Skeletal muscle tissue (tissue), 4 donors: Measurements from ENCODE around the gene LNX2. TPM values are rescaled to one million over a fixed set of nuclear protein-coding genes. Genes with fewer than 3 reads are reported as not detected.

Source experiments
- H3K27ac ChIP-seq: one replicate; pipeline ENCODE4 v1.7.0; 2013; ENCODE audit warnings: mild to moderate bottlenecking, low read depth, low read length, inconsistent platforms
- H3K27me3 ChIP-seq, 3 donors: one replicate each; pipeline ENCODE4 v1.7.0; 2013; ENCODE audit warnings: low read length in 3 of 3; ENCODE audit not compliant: control insufficient read depth in 3 of 3, insufficient read depth in 3 of 3
- H3K36me3 ChIP-seq, 3 donors: one replicate each; pipeline ENCODE4 v1.7.0; 2013; ENCODE audit warnings: low read length in 3 of 3; ENCODE audit not compliant: control insufficient read depth in 3 of 3, insufficient read depth in 3 of 3
- H3K4me1 ChIP-seq, 3 donors: one replicate each; pipeline ENCODE4 v1.7.0; 2013; ENCODE audit warnings: low read length in 3 of 3, mild to moderate bottlenecking in 3 of 3; ENCODE audit not compliant: control insufficient read depth in 3 of 3, insufficient read depth in 3 of 3
- H3K4me3 ChIP-seq, 3 donors: one replicate each; pipeline ENCODE4 v1.7.0; 2013; ENCODE audit warnings: low read length in 3 of 3
- H3K9ac ChIP-seq, 3 donors: one replicate each; pipeline ENCODE4 v1.7.0; 2013; ENCODE audit warnings: low read length in 3 of 3, mild to moderate bottlenecking in 3 of 3, moderate library complexity in 2 of 3, low read depth in 1 of 3
- H3K9me3 ChIP-seq, 3 donors: one replicate each; pipeline ENCODE4 v1.7.0; 2013; ENCODE audit warnings: low read length in 3 of 3; ENCODE audit not compliant: control insufficient read depth in 3 of 3
- total RNA-seq: library from RNA; depleted of rRNA; stranded (reverse); fragments of >200 nt; gene quantifications from one replicate; pipeline ENCODE4 v1.2.3, GENCODE V29; 2014
- donor health status: Osteomylitis.

The LNX2 gene
- total RNA-seq, 1 donor from 2014 or later, result 4.2 TPM

DNA sequence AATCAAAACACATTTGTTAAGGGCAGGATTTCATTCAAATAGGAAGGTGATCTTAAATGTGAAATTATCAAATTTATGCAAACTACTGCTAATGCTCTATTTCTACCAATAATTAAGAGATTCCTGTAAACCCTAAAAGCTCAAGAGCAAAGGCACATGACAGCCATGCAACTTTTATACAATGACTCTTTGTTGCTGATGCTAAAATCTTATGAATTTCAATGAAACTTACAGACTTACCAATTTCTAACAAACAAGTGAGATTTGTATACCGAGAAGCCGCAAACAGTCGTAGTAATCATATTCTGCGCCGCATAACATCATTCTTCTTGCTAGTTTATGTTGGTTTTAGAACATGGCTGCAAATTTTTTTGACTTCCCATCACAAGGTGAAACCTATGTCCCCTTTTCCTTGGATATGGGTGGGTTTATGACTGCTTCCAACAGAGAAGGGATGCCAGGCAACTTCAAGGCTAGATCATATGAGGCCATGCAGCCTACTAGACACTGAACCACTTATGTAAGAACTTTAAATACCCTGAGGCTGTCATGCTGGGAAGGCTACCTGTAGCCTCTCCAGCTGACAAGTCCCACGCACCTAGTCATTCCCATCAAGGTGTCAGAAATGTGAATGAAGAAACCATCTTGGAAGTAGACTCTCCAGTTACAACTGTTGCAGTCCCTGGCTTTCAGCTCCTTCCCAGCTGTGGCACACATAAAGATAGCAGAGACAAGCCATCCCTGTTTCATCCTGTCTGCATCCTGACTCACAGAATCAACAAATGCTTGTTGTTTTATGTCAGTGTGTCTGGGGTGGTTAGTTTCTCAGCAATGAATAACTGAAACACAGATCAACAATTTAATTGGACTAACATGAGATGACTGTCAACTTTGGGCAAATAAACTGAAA, 42.0 kb downstream of the LNX2 start:
- Histone ChIP-seq H3K4me1 (no peaks in the 10 kb centered on the region), H3K27me3 (no peaks in the 10 kb centered on the region), H3K9ac (no peak overlapping the region), H3K36me3 (peaks cover 0 to 2% (median 0%) of the 10 kb centered on the region in 3 donors), H3K27ac (no peak overlapping the region), H3K4me3 (no peak overlapping the region), H3K9me3 (no peaks in the 10 kb centered on the region)

DNA sequence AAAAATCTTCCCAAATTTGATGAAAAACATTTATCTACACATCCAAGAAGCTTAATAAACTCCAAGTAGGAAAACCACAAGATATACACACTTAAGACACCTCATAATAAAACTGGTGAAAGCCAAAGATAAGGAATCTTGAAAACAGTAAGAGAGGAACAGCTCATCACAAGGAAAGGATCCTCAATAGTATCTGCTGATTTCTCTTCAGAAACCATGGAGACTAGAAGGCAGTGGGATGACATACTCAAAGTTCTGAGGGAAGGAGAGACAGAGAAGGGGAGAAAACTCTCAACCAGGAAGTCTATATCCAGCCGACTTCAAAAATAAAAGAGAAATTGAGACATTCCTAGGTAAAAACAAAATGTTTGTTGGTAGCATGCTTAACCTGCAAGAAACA, 45.7 kb downstream of the LNX2 start:
- Histone ChIP-seq H3K9me3 (no peaks in the 10 kb centered on the region), H3K9ac (no peak overlapping the region), H3K27me3 (no peaks in the 10 kb centered on the region), H3K36me3 (no peaks in the 10 kb centered on the region), H3K4me1 (peaks cover 7 to 10% (median 8%) of the 10 kb centered on the region in 3 donors), H3K27ac (no peak overlapping the region), H3K4me3 (no peak overlapping the region)

DNA sequence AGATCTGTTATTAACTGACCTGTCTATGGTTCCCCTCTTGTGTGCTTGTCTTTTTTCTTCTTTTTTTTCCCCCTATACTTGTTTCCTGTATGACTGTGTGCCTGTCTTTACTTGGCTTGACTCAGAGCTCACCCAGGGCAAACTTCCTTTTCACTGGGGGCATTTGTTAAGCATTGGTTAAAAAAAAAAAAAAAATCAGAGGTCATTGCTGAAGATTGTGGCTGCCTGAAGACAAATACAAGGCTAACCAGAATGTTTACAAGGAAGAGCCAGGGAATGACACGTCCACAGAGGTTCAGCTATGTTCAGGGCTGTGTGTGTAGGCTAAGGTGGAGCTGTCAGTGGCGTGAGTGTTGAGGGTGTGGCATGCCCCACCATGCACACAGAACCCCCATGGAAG, 47.1 kb downstream of the LNX2 start:
- H3K4me3 ChIP-seq, result no peak overlapping the region
- H3K36me3 ChIP-seq, result peaks cover 2 to 8% (median 7%) of the 10 kb centered on the region in 3 donors
- peaks cover 7 to 10% (median 8%) of the 10 kb centered on the region in 3 donors for H3K4me1 ChIP-seq
- no peak overlapping the region for H3K9ac ChIP-seq
- H3K27ac ChIP-seq, result no peak overlapping the region
- no peaks in the 10 kb centered on the region for H3K27me3 ChIP-seq
- H3K9me3 ChIP-seq, result no peaks in the 10 kb centered on the region

DNA sequence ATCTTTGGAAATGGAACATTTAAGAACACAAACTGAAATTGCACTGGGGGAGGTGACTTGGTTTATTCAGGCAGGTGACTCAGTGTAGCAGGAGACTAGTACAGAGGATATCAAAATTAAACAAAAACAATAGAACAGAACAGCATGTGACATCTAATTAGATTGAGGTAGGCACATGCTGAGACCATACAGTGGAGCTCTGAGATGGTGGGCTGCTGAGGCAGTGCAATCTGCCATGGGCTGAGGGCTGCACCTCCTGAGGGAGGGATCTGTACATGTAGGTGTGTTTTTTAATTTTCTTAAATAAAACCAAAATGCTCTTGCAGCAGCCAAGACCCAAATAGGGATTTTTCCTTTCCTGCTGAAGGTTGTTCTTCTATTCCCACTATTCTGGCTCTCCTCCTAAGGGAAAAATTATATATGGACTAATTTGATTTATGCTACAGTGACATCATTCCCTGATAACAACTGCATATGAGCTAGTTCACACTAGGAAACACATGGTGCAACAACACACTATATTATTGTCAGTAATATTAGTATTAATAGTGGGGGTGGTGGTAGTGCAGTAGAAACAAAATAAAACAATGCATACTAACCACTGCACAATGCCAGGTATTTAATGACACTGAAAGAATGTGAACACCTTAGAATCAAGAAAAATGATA, 48.0 kb downstream of the LNX2 start:
- no peaks in the 10 kb centered on the region for H3K27me3 ChIP-seq
- H3K4me3 ChIP-seq, result no peak overlapping the region
- H3K4me1 ChIP-seq, result peaks cover 7 to 10% (median 8%) of the 10 kb centered on the region in 3 donors
- H3K9me3 ChIP-seq, result no peaks in the 10 kb centered on the region
- peaks cover 2 to 15% (median 11%) of the 10 kb centered on the region in 3 donors for H3K36me3 ChIP-seq
- no peak overlapping the region for H3K9ac ChIP-seq
- no peak overlapping the region for H3K27ac ChIP-seq

DNA sequence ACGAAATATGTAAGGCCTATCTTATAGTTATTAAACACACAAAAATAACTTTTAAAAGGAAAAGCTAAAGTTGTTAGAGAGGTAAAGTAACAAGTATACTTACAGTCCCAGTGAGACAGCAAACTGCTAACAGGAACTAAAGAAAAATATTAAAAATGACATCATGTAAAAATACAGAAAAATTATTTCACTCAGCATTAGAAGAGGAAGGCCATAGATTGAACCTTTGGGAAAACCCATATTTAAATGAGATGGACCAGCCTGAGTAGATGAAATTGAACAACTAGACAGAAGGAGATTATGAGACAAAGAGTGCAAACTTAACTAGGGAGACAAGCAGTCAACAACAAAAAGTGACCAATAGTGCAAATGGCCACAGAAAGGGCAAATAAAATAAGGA, 49.4 kb downstream of the LNX2 start:
- Histone ChIP-seq H3K36me3 (peaks cover 11 to 26% (median 25%) of the 10 kb centered on the region in 3 donors), H3K4me1 (peaks cover 7 to 10% (median 8%) of the 10 kb centered on the region in 3 donors), H3K9me3 (no peaks in the 10 kb centered on the region), H3K27me3 (no peaks in the 10 kb centered on the region), H3K9ac (no peak overlapping the region), H3K27ac (no peak overlapping the region), H3K4me3 (no peak overlapping the region)

DNA sequence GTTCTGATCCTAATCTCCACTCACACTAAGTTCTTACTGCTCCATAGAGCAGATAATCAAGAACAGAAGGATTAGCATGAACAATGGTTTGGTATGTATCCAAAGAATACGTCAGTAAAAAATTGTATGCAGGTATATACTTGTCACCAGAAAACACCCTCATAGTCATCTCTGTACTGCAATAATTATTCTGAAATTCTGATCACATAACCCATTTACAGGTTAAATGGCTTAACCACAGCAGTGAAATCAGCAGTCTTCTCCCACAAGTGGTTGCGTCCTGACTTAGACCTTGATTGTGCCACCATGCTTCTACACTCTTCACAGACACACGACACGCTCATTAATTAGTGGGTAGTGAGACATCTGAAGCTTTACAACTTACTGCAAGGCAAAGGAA, 50.9 kb downstream of the LNX2 start:
- Histone ChIP-seq H3K27ac (no peak overlapping the region), H3K4me3 (no peak overlapping the region), H3K36me3 (peaks cover 11 to 29% (median 25%) of the 10 kb centered on the region in 3 donors), H3K27me3 (no peaks in the 10 kb centered on the region), H3K9ac (no peak overlapping the region), H3K9me3 (no peaks in the 10 kb centered on the region), H3K4me1 (peaks cover 7 to 10% (median 8%) of the 10 kb centered on the region in 3 donors)

DNA sequence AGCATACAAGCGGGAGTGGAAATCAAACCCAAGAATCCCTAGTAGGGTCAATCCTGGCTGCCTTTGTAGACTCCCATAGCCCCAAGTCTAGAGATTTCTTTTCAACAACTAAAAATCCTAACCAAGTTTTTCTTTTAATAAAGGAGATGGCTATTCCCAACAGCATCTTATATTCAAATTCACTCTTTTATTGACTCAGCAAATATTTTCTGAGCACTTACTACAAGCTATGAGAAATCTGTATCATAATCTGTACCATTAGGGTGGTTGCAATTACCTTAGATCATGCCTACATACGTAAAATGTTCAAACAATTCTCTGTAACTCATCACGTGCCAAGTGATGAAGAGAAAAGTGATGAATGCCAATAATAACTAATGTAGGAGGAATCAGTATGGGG, 54.5 kb downstream of the LNX2 start:
- Histone ChIP-seq H3K27me3 (no peaks in the 10 kb centered on the region), H3K4me3 (no peak overlapping the region), H3K9me3 (no peaks in the 10 kb centered on the region), H3K4me1 (no peaks in the 10 kb centered on the region), H3K27ac (no peak overlapping the region), H3K36me3 (peaks cover 14 to 39% (median 34%) of the 10 kb centered on the region in 3 donors), H3K9ac (no peak overlapping the region)

DNA sequence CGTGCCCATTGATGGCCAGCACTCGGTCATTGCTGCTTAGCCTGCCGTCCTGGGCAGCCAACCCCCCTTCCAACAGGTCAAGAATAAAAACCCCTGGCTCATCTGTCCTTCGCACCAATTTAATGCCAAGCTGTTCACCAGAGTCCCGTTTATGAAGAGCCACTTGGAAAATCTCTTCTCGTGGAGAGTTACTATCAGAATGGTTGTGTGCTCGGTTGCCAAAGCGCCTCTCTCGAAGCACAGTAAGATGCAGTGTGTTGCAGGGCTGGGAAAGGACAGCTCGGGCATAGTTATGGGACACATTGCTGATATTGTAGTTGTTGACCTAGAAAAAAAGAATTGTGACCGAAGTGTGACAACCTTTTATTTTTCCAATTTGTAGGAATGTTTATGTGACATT, 57.9 kb downstream of the LNX2 start:
- no peaks in the 10 kb centered on the region for H3K9me3 ChIP-seq
- no peak overlapping the region for H3K4me3 ChIP-seq
- H3K36me3 ChIP-seq, result peaks cover 12 to 27% (median 19%) of the 10 kb centered on the region in 3 donors
- H3K27ac ChIP-seq, result no peak overlapping the region
- H3K4me1 ChIP-seq, result no peaks in the 10 kb centered on the region
- no peak overlapping the region for H3K9ac ChIP-seq
- H3K27me3 ChIP-seq, result no peaks in the 10 kb centered on the region

DNA sequence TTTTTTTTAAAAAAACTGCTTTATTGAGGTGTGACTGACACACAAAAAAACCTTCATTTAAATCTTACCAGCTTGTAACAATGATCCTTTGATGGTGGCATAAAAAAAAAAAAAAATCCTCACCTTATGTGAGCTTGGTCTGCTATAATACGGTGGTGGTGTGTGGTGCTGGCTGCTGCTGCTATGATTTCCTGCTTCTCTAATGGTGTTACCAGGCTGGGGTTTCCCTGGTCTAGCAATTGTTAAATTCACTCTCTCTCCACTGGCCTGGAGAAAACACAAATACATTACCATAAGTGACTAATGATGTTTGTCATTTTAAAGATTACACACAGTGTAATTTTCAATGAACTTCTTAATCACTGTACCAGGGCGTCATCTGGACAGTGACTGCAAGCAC, 60.6 kb downstream of the LNX2 start:
- no peak overlapping the region for H3K9ac ChIP-seq
- H3K9me3 ChIP-seq, result no peaks in the 10 kb centered on the region
- H3K27me3 ChIP-seq, result no peaks in the 10 kb centered on the region
- no peak overlapping the region for H3K27ac ChIP-seq
- H3K4me1 ChIP-seq, result no peaks in the 10 kb centered on the region
- H3K4me3 ChIP-seq, result no peak overlapping the region
- peaks cover 5 to 19% (median 9%) of the 10 kb centered on the region in 3 donors for H3K36me3 ChIP-seq

DNA sequence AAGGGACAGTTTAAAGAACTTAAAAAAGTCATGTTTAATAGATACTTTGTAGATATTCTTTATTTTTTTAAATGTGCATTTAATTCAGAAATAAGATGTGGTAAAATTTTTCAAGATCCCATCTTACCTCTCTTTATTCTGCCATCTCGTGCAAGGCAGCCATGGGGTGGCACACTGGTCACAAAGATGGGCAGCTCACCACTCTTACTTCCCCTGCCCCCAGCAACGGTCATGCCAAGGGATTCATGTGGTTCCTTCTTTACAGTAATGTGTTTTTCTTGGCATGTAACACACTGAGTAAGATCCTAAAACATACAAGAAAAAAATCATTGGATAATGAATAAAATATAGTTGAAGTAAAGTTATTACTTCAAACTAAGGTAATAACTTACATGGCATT, 64.2 kb downstream of the LNX2 start:
- no peaks in the 10 kb centered on the region for H3K4me1 ChIP-seq
- no peaks in the 10 kb centered on the region for H3K9me3 ChIP-seq
- no peaks in the 10 kb centered on the region for H3K27me3 ChIP-seq
- H3K4me3 ChIP-seq, result no peak overlapping the region
- no peak overlapping the region for H3K27ac ChIP-seq
- H3K9ac ChIP-seq, result no peak overlapping the region
- peaks cover 6 to 23% (median 22%) of the 10 kb centered on the region in 3 donors for H3K36me3 ChIP-seq
